Measurements from ENCODE around the gene NCKAP5L.

DNA sequence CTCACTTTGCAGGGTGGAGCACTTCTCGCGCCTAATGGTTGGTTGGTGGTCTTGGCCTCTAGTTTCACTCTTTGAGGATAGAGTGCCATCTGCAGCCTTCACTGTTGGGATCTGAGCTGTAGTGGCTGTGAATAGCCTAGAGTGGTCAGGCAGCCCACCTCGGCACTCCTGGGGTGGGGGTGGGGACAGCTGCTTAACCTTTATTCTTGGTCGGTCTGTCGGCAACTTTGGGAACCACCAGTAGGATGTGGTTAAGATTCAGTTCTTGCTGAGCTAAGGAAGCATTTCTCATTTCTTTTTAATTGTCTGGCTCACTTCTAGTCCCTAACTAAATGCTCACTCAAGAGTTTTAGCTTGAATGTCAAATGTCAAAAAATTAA is 65.8 kb downstream of the NCKAP5L start:
- TF ChIP-seq, protein P1, sequence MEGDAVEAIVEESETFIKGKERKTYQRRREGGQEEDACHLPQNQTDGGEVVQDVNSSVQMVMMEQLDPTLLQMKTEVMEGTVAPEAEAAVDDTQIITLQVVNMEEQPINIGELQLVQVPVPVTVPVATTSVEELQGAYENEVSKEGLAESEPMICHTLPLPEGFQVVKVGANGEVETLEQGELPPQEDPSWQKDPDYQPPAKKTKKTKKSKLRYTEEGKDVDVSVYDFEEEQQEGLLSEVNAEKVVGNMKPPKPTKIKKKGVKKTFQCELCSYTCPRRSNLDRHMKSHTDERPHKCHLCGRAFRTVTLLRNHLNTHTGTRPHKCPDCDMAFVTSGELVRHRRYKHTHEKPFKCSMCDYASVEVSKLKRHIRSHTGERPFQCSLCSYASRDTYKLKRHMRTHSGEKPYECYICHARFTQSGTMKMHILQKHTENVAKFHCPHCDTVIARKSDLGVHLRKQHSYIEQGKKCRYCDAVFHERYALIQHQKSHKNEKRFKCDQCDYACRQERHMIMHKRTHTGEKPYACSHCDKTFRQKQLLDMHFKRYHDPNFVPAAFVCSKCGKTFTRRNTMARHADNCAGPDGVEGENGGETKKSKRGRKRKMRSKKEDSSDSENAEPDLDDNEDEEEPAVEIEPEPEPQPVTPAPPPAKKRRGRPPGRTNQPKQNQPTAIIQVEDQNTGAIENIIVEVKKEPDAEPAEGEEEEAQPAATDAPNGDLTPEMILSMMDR (IDR thresholded peaks at IDR 0.05): no peak
- no peak for TF ChIP-seq POLR2A (IDR thresholded peaks at IDR 0.05)

Data from ovary (tissue), 3 donors.